H9 (cell line): Measurements from ENCODE around the gene GPR35. TPM values are rescaled to one million over a fixed set of nuclear protein-coding genes. Genes with fewer than 3 reads are reported as not detected.

ENCODE experiments used
- DNase-seq: peaks from one replicate; pipeline ENCODE4 v3.0.0-alpha.2; 2017
- H2AFZ ChIP-seq: one replicate; pipeline ENCODE4 v1.6.1; 2013; ENCODE audit warnings: mild to moderate bottlenecking, low read length, control low read depth, moderate library complexity
- H2AK5ac ChIP-seq: 2 replicates; pipeline ENCODE4 v1.6.1; 2013; ENCODE audit warnings: low read length, control low read depth, mixed read lengths; ENCODE audit not compliant: insufficient read length
- H2BK120ac ChIP-seq: one replicate; pipeline ENCODE4 v1.6.1; 2013; ENCODE audit warnings: low read depth, mild to moderate bottlenecking, low read length, control low read depth, inconsistent platforms; ENCODE audit not compliant: poor library complexity, severe bottlenecking
- H2BK12ac ChIP-seq: 2 replicates; pipeline ENCODE4 v1.6.1; 2013; ENCODE audit warnings: low read length, control low read depth, mixed read lengths, low read depth; ENCODE audit not compliant: insufficient read length
- H2BK15ac ChIP-seq: 2 replicates; pipeline ENCODE4 v1.6.1; 2013; ENCODE audit warnings: low read depth, low read length, control low read depth
- H2BK20ac ChIP-seq: one replicate; pipeline ENCODE4 v1.6.1; 2013; ENCODE audit warnings: low read depth, mild to moderate bottlenecking, low read length, control low read depth, inconsistent platforms; ENCODE audit not compliant: poor library complexity, severe bottlenecking
- H2BK5ac ChIP-seq: 2 replicates; pipeline ENCODE4 v1.6.1; 2013; ENCODE audit warnings: low read length, control low read depth, mixed read lengths; ENCODE audit not compliant: insufficient read length
- H3K14ac ChIP-seq: 2 replicates; pipeline ENCODE4 v1.6.1; 2013; ENCODE audit warnings: low read length, control low read depth; ENCODE audit not compliant: insufficient read depth
- H3K18ac ChIP-seq: 2 replicates; pipeline ENCODE4 v1.6.1; 2013; ENCODE audit warnings: low read depth, mild to moderate bottlenecking, mixed read lengths, low read length, control low read depth; ENCODE audit not compliant: insufficient read length
- H3K23ac ChIP-seq: 2 replicates; pipeline ENCODE4 v1.6.1; 2013; ENCODE audit warnings: low read length, control low read depth, mixed read lengths, low read depth; ENCODE audit not compliant: insufficient read length
- H3K23me2 ChIP-seq: 2 replicates; pipeline ENCODE4 v1.6.1; 2013; ENCODE audit warnings: low read depth, mild to moderate bottlenecking, mixed read lengths, low read length, control low read depth; ENCODE audit not compliant: insufficient read length, poor library complexity, severe bottlenecking
- H3K27ac ChIP-seq: 2 replicates; pipeline ENCODE4 v1.5.1; 2013; ENCODE audit warnings: low read length, control low read depth, mixed read lengths, low read depth; ENCODE audit not compliant: insufficient read length
- H3K27me3 ChIP-seq: 2 replicates; pipeline ENCODE4 v1.6.1; 2013; ENCODE audit warnings: low read length, control low read depth, inconsistent platforms; ENCODE audit not compliant: insufficient read depth
- H3K4ac ChIP-seq: 2 replicates; pipeline ENCODE4 v1.6.1; 2013; ENCODE audit warnings: low read depth, mild to moderate bottlenecking, control low read depth, inconsistent platforms, low read length, moderate library complexity
- H3K4me1 ChIP-seq: 2 replicates; pipeline ENCODE4 v1.6.1; 2013; ENCODE audit warnings: low read length, control low read depth, inconsistent platforms; ENCODE audit not compliant: insufficient read depth
- H3K4me2 ChIP-seq: 2 replicates; pipeline ENCODE4 v1.6.1; 2013; ENCODE audit warnings: low read length, control low read depth, mixed read lengths; ENCODE audit not compliant: insufficient read length, insufficient read depth
- H3K56ac ChIP-seq: 2 replicates; pipeline ENCODE4 v1.6.1; 2013; ENCODE audit warnings: low read depth, mild to moderate bottlenecking, mixed read lengths, low read length, control low read depth; ENCODE audit not compliant: insufficient read length
- H3K79me1 ChIP-seq: 2 replicates; pipeline ENCODE4 v1.6.1; 2013; ENCODE audit warnings: low read depth, mild to moderate bottlenecking, moderate library complexity, low read length, control low read depth, inconsistent platforms; ENCODE audit not compliant: insufficient read depth, poor library complexity, severe bottlenecking
- H3K79me2 ChIP-seq: 2 replicates; pipeline ENCODE4 v1.6.1; 2013; ENCODE audit warnings: low read length, control low read depth, inconsistent platforms; ENCODE audit not compliant: insufficient read depth
- H3K9ac ChIP-seq: 2 replicates; pipeline ENCODE4 v1.6.1; 2013; ENCODE audit warnings: low read length, control low read depth, mixed read lengths; ENCODE audit not compliant: insufficient read length; ENCODE audit errors: extremely low read depth
- H3K9me3 ChIP-seq: one replicate; pipeline ENCODE4 v1.6.1; 2013; ENCODE audit warnings: low read depth, low read length, inconsistent platforms; ENCODE audit not compliant: control insufficient read depth
- H3T11ph ChIP-seq: one replicate; pipeline ENCODE4 v1.6.1; 2013; ENCODE audit warnings: mild to moderate bottlenecking, low read length, control low read depth, inconsistent platforms
- H4K20me1 ChIP-seq: one replicate; pipeline ENCODE4 v1.6.1; 2013; ENCODE audit not compliant: control insufficient read depth, insufficient read length, insufficient read depth
- H4K5ac ChIP-seq: 2 replicates; pipeline ENCODE4 v1.6.1; 2013; ENCODE audit warnings: low read depth, mild to moderate bottlenecking, mixed read lengths, low read length, control low read depth; ENCODE audit not compliant: insufficient read length
- H4K8ac ChIP-seq: replicated peaks from 2 replicates; pipeline ENCODE4 v1.6.1; 2013; ENCODE audit warnings: low read length, control low read depth, mixed read lengths, low read depth; ENCODE audit not compliant: insufficient read length
- H4K91ac ChIP-seq: 2 replicates; pipeline ENCODE4 v1.6.1; 2013; ENCODE audit warnings: low read depth, mild to moderate bottlenecking, moderate library complexity, mixed read lengths, low read length, control low read depth; ENCODE audit not compliant: insufficient read length
- H3K27ac Mint-ChIP-seq, 3 experiments: 2 replicates in 2 of 3; 3 replicates in 1 of 3; pipeline ENCODE4 v1.8.0; 2020 to 2021; ENCODE audit warnings: mixed read lengths in 3 of 3, mild to moderate bottlenecking in 1 of 3, moderate library complexity in 1 of 3
- H3K27me3 Mint-ChIP-seq: 2 replicates; pipeline ENCODE4 v1.8.0; 2021; ENCODE audit warnings: low read depth, mild to moderate bottlenecking, moderate library complexity, mixed read lengths
- H3K36me3 Mint-ChIP-seq, 3 experiments: 2 replicates in 2 of 3; 3 replicates in 1 of 3; pipeline ENCODE4 v1.8.0; 2020 to 2021; ENCODE audit warnings: low read depth in 3 of 3, mixed read lengths in 3 of 3; ENCODE audit not compliant: insufficient read depth in 1 of 3
- H3K4me1 Mint-ChIP-seq, 2 experiments: 2 replicates each; pipeline ENCODE4 v1.8.0; 2020; ENCODE audit warnings: mixed read lengths in 2 of 2
- H3K4me3 Mint-ChIP-seq, 2 experiments: 2 replicates in 1 of 2; 3 replicates in 1 of 2; pipeline ENCODE4 v1.8.0; 2020 to 2021; ENCODE audit warnings: mild to moderate bottlenecking in 2 of 2, mixed read lengths in 2 of 2, moderate library complexity in 1 of 2
- H3K9me3 Mint-ChIP-seq, 2 experiments: 2 replicates in 1 of 2; 3 replicates in 1 of 2; pipeline ENCODE4 v1.8.0; 2020; ENCODE audit warnings: mild to moderate bottlenecking in 2 of 2, mixed read lengths in 2 of 2, moderate library complexity in 1 of 2
- WGBS: extraction: QIAGEN DNeasy Blood & Tissue Kit; methylation state at CpG from one replicate; pipeline ENCODE4 v1.1.7; 2013; ENCODE audit warnings: missing lambda C conversion rate, low lambda C conversion rate, mixed read lengths; ENCODE audit not compliant: insufficient read length; ENCODE audit errors: extremely low coverage; 5-methylcytosine and 5-hydroxymethylcytosine counted together
- total RNA-seq: library from RNA; stranded (reverse); gene quantifications from 2 replicates; pipeline ENCODE4 v1.2.1, GENCODE V29; 2021
- TF ChIP-seq, protein P1 (sequence below): fragments of 200-600 bp; sonication (generic); conservative IDR thresholded peaks from 3 replicates; pipeline ENCODE4 v1.8.0; 2021; ENCODE audit warnings: antibody characterized with exemption, mild to moderate bottlenecking

The GPR35 gene
- total RNA-seq, 1 experiment from 2014 or later: 1.4 TPM

DNA sequence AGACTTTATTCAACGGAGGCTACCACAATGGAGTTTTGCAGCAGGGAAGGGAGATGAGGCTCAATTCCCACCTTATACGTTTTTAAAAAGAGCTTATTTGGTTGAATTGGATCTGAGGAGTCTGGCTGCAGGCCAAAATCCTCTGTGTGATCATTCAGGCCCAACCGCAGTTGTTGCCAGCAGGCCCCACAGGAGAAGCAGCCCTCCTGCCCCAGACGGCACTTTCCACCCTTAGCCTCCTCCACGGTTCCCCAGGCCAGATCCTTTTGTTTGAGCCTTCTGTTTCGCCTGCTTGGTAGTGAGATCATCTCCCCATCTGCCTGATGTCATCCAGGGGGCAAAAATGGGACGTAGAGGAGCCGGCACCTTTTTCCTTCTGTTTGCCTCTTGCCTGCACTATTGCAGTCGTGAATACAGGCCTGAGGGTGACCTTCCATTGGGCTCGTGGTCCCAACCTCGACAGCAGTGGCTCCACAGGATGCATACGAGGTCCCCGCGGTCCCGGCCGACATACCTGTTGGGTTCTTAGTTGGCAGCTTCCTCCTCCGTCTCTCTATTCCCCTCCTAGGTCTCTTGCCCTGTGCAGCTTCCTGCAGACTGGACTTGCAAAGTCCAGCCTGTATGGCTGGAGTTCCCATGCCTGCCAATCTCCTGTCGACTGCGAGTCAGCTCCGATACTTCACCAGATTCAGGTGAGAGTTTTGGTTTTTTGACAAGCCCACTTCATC, 9.3 kb upstream of the GPR35 start:
- TF ChIP-seq, protein P1, sequence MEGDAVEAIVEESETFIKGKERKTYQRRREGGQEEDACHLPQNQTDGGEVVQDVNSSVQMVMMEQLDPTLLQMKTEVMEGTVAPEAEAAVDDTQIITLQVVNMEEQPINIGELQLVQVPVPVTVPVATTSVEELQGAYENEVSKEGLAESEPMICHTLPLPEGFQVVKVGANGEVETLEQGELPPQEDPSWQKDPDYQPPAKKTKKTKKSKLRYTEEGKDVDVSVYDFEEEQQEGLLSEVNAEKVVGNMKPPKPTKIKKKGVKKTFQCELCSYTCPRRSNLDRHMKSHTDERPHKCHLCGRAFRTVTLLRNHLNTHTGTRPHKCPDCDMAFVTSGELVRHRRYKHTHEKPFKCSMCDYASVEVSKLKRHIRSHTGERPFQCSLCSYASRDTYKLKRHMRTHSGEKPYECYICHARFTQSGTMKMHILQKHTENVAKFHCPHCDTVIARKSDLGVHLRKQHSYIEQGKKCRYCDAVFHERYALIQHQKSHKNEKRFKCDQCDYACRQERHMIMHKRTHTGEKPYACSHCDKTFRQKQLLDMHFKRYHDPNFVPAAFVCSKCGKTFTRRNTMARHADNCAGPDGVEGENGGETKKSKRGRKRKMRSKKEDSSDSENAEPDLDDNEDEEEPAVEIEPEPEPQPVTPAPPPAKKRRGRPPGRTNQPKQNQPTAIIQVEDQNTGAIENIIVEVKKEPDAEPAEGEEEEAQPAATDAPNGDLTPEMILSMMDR: no peak
- H3K36me3 Mint-ChIP-seq: peaks cover 2 to 20% (median 5%) of the 10 kb centered on the region in 3 experiments; a peak in 6 of 7 replicates
- DNase-seq: no peak

More for the DNA sequence above, 9.3 kb upstream of the GPR35 start:
- Histone ChIP-seq H3K56ac (no peak overlapping the region), H3K79me2 (no peaks in the 10 kb centered on the region), H3K4me2 (no peak overlapping the region), H2AK5ac (no peak overlapping the region), H3K9me3 (no peaks in the 10 kb centered on the region), H3K79me1 (no peaks in the 10 kb centered on the region), H2BK20ac (no peak overlapping the region), H3K27me3 (no peaks in the 10 kb centered on the region), H3K27ac (no peak overlapping the region), H3K9ac (no peak overlapping the region), H3K18ac (no peak overlapping the region), H3K4ac (no peak overlapping the region), H2BK15ac (no peak overlapping the region), H3K23me2 (no peaks in the 10 kb centered on the region), H4K20me1 (no peaks in the 10 kb centered on the region), H4K5ac (no peak overlapping the region), H4K91ac (no peak overlapping the region), H3K14ac (no peak overlapping the region), H2AFZ (no peak overlapping the region), H2BK120ac (no peak overlapping the region), H4K8ac (no peak overlapping the region), H2BK12ac (no peak overlapping the region), H3K4me1 (no peaks in the 10 kb centered on the region), H3T11ph (no peak overlapping the region), H3K23ac (no peak overlapping the region), H2BK5ac (no peak overlapping the region)
- WGBS: no CpG with 5 or more reads among the region's 20 CpGs
- peaks cover 15% of the 10 kb centered on the region for H3K27me3 Mint-ChIP-seq
- no peak overlapping the region for H3K27ac Mint-ChIP-seq
- H3K4me3 Mint-ChIP-seq: no peak overlapping the region
- 0 out of 4 replicates have a peak, but pooled peaks cover 0 to 2% of the 10 kb centered on the region in 2 experiments for H3K4me1 Mint-ChIP-seq
- H3K9me3 Mint-ChIP-seq: peaks cover 24 to 47% of the 10 kb centered on the region in 2 experiments
